NCI-H82 (cell line): ENCODE results near the gene STAT4.

ENCODE experiments used
- DNase-seq: peaks from one replicate; lab custom pipeline; 2025; lab: John Stamatoyannopoulos, UW

The STAT4 gene

GRCh38 chr2:191176305-191176704 is 25.5 kb upstream of the STAT4 start:
- DNase-seq = no peak

DNA sequence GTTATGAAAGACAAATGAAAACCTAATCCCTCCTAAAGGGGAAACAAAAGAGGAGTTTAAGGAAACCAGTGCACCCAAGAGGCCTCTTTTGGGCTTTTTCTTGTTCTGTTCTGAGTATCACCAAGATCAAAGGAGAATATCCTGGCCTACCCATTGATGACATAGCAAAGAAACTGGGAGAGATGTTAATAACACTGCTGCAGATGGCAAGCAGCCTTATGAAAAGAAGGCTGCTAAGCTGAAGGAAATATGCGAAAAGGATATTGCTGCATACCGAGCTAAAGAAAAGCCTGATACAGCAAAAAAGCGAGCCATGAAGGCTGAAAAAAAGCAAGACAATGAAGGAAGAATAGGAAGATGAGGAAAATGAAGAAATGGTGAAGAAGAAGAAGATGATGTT is 23.6 kb upstream of the STAT4 start:
- no peak for DNase-seq

DNA sequence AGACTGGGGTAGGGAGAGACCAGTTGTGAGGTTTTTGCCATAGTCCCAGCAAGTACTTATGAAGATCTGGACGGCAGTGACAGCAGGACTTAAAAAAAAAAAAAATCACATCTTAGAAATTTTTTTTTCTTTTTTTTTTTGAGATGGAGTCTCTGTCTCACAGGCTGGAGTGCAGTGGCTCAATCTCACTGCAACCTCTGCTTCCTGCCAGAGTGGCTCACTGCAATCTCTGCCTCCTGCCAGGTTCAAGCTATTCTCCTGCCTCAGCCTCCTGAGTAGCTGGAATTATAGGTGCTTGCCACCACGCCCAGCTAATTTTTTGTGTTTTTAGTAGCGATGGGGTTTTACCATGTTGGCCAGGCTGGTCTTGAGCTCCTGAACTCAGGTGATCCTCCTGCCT is 22.4 kb upstream of the STAT4 start:
- no peak for DNase-seq

GRCh38 chr2:191171708-191172355 is 21.0 kb upstream of the STAT4 start:
- no peak for DNase-seq

GRCh38 chr2:191171286-191171685 is 20.5 kb upstream of the STAT4 start:
- no peak for DNase-seq

DNA sequence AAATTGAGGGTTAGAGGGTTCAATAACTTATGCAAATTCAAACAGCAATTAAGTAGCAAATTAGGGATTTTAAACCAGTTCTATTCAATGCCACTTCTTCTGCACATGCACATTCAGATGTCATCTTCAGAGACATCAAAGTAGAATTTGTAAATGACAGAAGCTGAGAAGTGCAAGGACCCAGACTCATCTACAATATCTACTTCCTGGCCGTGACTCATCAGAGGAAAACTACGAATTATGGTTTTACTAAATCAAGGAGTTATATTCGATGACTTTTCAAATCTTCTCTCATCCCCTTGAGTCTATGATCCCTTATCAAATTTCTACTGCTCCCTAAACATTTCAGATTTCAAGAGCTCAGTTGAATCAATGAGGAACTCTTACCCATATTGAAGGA is 20.0 kb upstream of the STAT4 start:
- DNase-seq = no peak

DNA sequence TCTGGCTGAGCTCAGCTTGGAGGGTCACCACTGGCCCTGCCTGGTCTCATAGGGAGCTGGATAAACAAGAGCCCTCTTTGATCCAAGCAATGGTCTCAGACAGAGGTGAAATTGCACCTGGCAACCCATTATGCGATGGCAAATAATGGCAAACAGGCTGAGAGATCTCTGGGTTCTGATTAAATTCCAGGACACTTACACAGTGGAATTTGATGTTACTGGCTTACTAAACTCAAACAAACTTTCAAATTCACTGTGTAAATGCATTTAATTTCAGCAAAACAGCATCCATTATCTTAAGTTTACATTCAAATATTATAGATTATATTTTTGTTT is 19.5 kb upstream of the STAT4 start:
- no peak for DNase-seq

- DNase-seq = no peak
These were observed 18.9 kb upstream of the STAT4 start for GRCh38 chr2:191169456-191170300.

GRCh38 chr2:191167766-191168165 is 17.0 kb upstream of the STAT4 start:
- no peak for DNase-seq

GRCh38 chr2:191166756-191167445 is 16.1 kb upstream of the STAT4 start:
- DNase-seq = no peak

- DNase-seq = peak; percentile 24
These were observed 15.4 kb upstream of the STAT4 start for GRCh38 chr2:191166111-191166755.

DNA sequence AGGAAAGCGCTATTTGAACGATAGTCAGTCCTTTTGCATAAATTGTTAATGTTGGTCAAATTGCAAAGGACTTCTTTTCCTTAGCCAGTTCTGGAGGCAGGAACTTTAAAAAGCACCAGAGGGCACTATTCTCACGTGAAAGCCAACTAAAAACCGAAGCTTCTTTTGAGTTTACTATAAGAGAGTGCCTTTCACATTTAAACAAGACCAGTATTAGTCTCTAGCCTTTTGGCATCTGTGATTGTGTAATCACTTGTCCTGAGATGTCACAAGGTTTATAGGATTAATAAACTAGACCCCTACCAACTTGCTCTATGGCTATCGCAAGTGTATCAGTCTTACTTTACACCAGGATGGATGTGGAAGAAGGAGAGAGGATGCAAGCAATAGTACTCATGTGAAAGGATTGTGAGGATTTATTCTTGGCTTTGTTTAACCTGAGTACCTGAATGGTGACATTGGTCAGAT is 14.4 kb upstream of the STAT4 start:
- DNase-seq = peak; percentile 61

DNA sequence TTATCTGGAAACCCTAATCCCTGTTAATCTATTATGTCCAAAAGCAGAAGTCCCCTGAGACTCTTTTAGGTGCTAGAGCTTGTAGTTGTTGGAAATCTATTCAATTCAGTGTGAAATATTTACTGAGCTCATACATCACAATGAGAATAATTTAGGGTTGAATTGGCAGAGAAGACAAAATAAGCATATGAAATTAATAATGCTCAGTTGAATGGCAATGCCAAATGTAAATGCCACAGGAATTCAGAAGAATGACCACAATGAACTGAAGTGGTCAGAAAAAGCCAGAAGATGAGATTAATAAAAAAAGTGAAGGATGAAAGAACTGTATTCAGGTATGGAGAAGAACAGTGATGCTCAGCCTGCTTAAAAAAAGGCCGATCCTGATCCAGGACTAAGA is 8.0 kb upstream of the STAT4 start:
- DNase-seq = no peak

GRCh38 chr2:191158193-191158592 is 7.4 kb upstream of the STAT4 start:
- no peak for DNase-seq

DNA sequence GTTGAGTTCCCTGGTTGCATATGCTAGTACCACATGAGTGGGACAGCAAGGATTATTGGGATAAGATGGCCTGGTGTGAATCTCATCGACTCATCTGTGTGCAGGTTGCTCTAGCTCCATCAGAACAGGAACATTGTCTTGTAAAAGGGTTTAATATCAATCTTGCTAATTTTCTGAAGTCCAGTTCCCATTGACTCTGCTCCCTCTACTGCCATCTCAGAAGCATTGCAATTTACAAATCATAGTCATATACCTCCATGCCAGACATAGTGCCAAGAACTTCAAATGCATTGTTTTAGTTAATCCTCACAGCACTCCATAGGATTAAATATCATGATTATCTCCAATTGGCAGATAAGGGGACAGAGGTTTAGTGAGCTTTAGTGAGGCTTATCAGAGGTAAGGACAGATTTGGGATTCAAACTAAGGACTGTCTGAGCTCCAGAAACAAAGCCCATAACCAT is 4.8 kb upstream of the STAT4 start:
- DNase-seq = peak; percentile 92

GRCh38 chr2:191153716-191154115 is 2.9 kb upstream of the STAT4 start:
- no peak for DNase-seq

DNA sequence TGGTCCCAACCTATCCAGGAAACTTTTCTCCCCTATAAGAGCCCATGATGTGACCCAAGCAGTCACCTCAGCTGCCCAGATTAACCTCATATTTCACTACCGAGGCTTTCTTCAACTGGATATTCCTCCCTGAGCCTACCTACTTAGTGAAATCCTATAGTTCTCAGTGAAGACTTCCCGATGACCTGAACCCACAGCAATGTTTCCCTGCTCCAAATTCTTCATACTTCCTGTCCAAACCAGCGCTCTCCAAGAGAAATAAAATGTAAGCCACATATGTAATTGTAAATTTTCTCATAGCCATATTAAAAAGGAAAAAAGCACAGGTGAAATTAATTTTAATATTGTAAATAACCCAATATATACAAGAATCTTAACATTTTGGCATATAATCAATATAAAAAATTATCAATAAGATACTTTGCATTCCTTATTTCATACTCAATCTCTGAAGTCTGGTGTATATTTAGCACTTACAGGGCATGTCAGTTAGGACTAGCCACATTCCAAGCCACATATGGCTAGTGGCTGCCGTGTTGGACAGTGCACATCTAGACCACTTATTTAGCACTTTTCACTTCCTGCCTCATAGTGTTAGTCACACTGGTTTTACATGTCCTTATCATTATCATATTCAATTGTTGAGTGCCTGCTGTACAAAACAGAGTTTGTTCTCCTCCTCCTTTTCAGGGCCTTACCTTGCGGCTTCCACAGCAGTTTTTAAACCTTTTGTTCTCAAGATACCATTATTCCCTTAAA is 1.9 kb upstream of the STAT4 start:
- DNase-seq = peak; percentile 56

- DNase-seq = no peak
These were observed 537 bp upstream of the STAT4 start for GRCh38 chr2:191151331-191151730.

DNA sequence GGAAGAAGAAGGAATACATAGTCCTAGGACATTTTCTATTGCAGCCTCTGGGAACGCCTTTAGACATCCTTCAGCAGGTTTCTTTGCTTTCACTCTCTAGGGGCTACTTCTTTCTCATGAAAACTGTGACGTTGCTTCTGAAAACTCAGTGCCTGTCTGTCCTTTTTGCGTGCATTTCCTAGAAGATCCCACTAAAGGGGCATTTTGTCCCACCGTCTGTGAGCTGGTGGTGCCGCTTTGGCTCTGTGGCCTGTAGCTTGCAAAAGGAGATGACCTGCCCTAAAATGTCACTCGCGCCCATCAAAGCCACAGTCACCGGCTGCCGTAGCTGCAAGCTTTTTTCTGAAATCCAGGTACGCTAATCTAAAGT is 579 bp downstream of the STAT4 start:
- no peak for DNase-seq

- no peak for DNase-seq
These were observed 1.4 kb downstream of the STAT4 start for GRCh38 chr2:191149391-191149790.

DNA sequence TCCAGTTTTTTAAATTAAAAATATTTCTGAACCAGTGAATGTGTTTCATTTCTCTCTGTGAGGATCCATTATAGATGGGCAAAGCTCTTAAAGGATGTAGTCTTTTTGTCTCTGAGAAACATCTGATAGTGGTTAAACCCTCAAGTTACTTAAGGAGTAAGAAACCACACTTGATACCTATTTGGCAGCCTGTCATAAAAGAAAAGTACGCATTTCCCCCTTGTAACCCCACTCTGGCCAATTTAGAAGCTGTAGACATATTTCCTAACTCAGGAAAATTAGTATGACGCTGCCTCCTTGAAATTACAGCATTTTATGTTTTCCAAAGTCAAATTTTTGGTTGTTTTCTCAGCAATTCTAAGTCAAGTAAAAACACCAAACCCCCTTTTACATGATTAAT is 2.0 kb downstream of the STAT4 start:
- DNase-seq = no peak

GRCh38 chr2:191148281-191148680 is 2.5 kb downstream of the STAT4 start:
- no peak for DNase-seq
